ENCODE measurements around the gene BTG4.

The BTG4 gene

GRCh38 chr11:111483431-111483830 is 28.8 kb downstream of the BTG4 start:
- no peak for DNase-seq

- no peak for DNase-seq
Observed at GRCh38 chr11:111479666-111480065, 32.5 kb downstream of the BTG4 start.

GRCh38 chr11:111477898-111478297 is 34.3 kb downstream of the BTG4 start:
- DNase-seq, result no peak

- DNase-seq, result no peak
Observed at GRCh38 chr11:111476956-111477355, 35.2 kb downstream of the BTG4 start.

- DNase-seq, result no peak
Observed at GRCh38 chr11:111476366-111476765, 35.8 kb downstream of the BTG4 start.

- no peak for DNase-seq
Observed at GRCh38 chr11:111474432-111474831, 37.8 kb downstream of the BTG4 start.

GRCh38 chr11:111472228-111472627 is 40.0 kb downstream of the BTG4 start:
- no peak for DNase-seq

GRCh38 chr11:111469200-111469599 is 43.0 kb downstream of the BTG4 start:
- no peak for DNase-seq

- DNase-seq, result no peak
Observed at GRCh38 chr11:111466615-111467014, 45.6 kb downstream of the BTG4 start.

GRCh38 chr11:111465400-111465799 is 46.8 kb downstream of the BTG4 start:
- DNase-seq, result no peak

- no peak for DNase-seq
Observed at GRCh38 chr11:111463276-111463675, 48.9 kb downstream of the BTG4 start.

- DNase-seq, result no peak
Observed at GRCh38 chr11:111462329-111462728, 49.9 kb downstream of the BTG4 start.

- no peak for DNase-seq
Observed at GRCh38 chr11:111461460-111462235, 50.5 kb downstream of the BTG4 start.

GRCh38 chr11:111460856-111461255 is 51.3 kb downstream of the BTG4 start:
- no peak for DNase-seq

- no peak for DNase-seq
Observed at GRCh38 chr11:111460340-111460739, 51.8 kb downstream of the BTG4 start.

GRCh38 chr11:111459506-111460270 is 52.5 kb downstream of the BTG4 start:
- no peak for DNase-seq

- DNase-seq, result no peak
Observed at GRCh38 chr11:111457731-111458368, 54.3 kb downstream of the BTG4 start.

GRCh38 chr11:111456859-111457730 is 55.1 kb downstream of the BTG4 start:
- DNase-seq, result no peak

- DNase-seq, result no peak
Observed at GRCh38 chr11:111456086-111456858, 55.9 kb downstream of the BTG4 start.

GRCh38 chr11:111455291-111456085 is 56.7 kb downstream of the BTG4 start:
- no peak for DNase-seq

- DNase-seq, result peak; percentile 39 to 74 (median 52)
Observed at GRCh38 chr11:111454561-111455192, 57.5 kb downstream of the BTG4 start.
